Ovary (tissue), 3 donors: ENCODE data around the gene SCRN3.

Experiments used
- CTCF ChIP-seq, 3 donors: fragments of 450-650 bp in 2 of 3; fragments of 200-600 bp in 1 of 3; IDR thresholded peaks; one replicate each; pipeline versions ENCODE4 v1.5.1 to v1.8.0; 2016 to 2022; ENCODE audit warnings: antibody characterized with exemption in 3 of 3, mild to moderate bottlenecking in 1 of 3
- EP300 ChIP-seq: sonication (generic); formaldehyde crosslinking; IDR thresholded peaks from one replicate; pipeline ENCODE4 v1.6.1; 2017; ENCODE audit warnings: antibody characterized with exemption
- POLR2A ChIP-seq: fragments of 450-650 bp; IDR thresholded peaks from one replicate; pipeline ENCODE4 v1.6.1; 2017; ENCODE audit warnings: antibody characterized with exemption, mild to moderate bottlenecking, moderate library complexity
- donor health status: DM: no; HTN: no; CAD: no.

GRCh38 chr2:174362949-174363348, 32.6 kb upstream of the SCRN3 start:
- TF ChIP-seq EP300 (no peak), CTCF (IDR thresholded peaks at IDR 0.05) (no peak), POLR2A (no peak)
